ENCODE results near the gene SLC66A1.

Gene SLC66A1

DNA sequence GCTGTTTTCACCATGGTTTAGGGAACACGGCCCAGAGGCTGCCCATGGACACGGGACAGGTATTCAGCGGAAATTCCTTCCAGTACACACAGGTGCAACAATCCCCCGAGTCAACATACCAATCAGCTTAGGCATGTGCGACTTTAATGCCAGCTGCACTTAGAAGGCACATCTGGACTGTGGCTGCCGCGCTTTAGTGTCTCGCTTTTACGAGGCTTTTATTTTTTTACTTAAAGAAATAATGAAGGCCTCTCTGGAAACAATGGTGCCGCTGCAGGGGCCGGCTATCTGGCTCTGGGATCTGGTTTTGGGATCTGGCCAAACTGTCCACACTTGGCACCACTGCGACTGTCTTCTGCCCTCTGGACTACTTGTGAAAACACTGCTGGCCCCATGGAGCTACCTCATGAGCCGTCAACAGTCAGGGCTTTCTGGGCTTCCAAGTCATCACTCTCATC is 55.5 kb downstream of the SLC66A1 start:
- no peak overlapping the region for H3K4me3 ChIP-seq (ENCODE audit: low read length)
- H2AFZ ChIP-seq (ENCODE audit: low read length) = no peak overlapping the region
- no peaks in the 10 kb centered on the region for H3K27me3 ChIP-seq (replicated peaks; ENCODE audit: insufficient read depth, low read length)
- no peak overlapping the region for H3K9ac ChIP-seq (ENCODE audit: low read length)
- no peak overlapping the region for H3K27ac ChIP-seq (ENCODE audit: low read length)
- no peaks in the 10 kb centered on the region for H3K9me3 ChIP-seq (replicated peaks; ENCODE audit: insufficient read depth, low read length)
- 0 out of 2 replicates have a peak, but pooled peaks cover 2% of the 10 kb centered on the region for H4K20me1 ChIP-seq (ENCODE audit: insufficient read depth, low read length)
- no peak for DNase-seq
- H3K9me2 ChIP-seq (replicated peaks; ENCODE audit: insufficient read depth, low read length) = no peaks in the 10 kb centered on the region
- H3K4me2 ChIP-seq (ENCODE audit: low read depth, low read length) = no peak overlapping the region
- no peaks in the 10 kb centered on the region for H3K36me3 ChIP-seq (replicated peaks; ENCODE audit: insufficient read depth, low read length)
- H3F3A ChIP-seq (ENCODE audit: insufficient read depth, low read length) = no peaks in the 10 kb centered on the region
- H3K79me2 ChIP-seq (ENCODE audit: low read length) = peaks cover 14% of the 10 kb centered on the region; the same call in 1 of the 2 replicates
- no peaks in the 10 kb centered on the region for H3K4me1 ChIP-seq (ENCODE audit: low read length)
- TF ChIP-seq EZH2 (optimal IDR thresholded peaks at IDR 0.05; ENCODE audit: low read depth, low read length) (no peak), EZH2phosphoT487 (IDR thresholded peaks at IDR 0.05; ENCODE audit: low read length) (no peak)
- TF ChIP-seq, protein P1, sequence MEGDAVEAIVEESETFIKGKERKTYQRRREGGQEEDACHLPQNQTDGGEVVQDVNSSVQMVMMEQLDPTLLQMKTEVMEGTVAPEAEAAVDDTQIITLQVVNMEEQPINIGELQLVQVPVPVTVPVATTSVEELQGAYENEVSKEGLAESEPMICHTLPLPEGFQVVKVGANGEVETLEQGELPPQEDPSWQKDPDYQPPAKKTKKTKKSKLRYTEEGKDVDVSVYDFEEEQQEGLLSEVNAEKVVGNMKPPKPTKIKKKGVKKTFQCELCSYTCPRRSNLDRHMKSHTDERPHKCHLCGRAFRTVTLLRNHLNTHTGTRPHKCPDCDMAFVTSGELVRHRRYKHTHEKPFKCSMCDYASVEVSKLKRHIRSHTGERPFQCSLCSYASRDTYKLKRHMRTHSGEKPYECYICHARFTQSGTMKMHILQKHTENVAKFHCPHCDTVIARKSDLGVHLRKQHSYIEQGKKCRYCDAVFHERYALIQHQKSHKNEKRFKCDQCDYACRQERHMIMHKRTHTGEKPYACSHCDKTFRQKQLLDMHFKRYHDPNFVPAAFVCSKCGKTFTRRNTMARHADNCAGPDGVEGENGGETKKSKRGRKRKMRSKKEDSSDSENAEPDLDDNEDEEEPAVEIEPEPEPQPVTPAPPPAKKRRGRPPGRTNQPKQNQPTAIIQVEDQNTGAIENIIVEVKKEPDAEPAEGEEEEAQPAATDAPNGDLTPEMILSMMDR (IDR thresholded peaks at IDR 0.05; ENCODE audit: low read length) = no peak

GRCh38 chr1:19368050-19368449 is 55.9 kb downstream of the SLC66A1 start:
- Histone ChIP-seq H3F3A (ENCODE audit: insufficient read depth, low read length) (no peaks in the 10 kb centered on the region), H3K4me3 (ENCODE audit: low read length) (no peak overlapping the region), H3K4me1 (ENCODE audit: low read length) (no peaks in the 10 kb centered on the region), H3K9ac (ENCODE audit: low read length) (no peak overlapping the region), H3K36me3 (replicated peaks; ENCODE audit: insufficient read depth, low read length) (no peaks in the 10 kb centered on the region), H3K79me2 (ENCODE audit: low read length) (peaks cover 14% of the 10 kb centered on the region; the same call in 1 of the 2 replicates), H3K27ac (ENCODE audit: low read length) (no peak overlapping the region), H3K4me2 (ENCODE audit: low read depth, low read length) (no peak overlapping the region), H2AFZ (ENCODE audit: low read length) (no peak overlapping the region), H3K9me2 (replicated peaks; ENCODE audit: insufficient read depth, low read length) (no peaks in the 10 kb centered on the region), H4K20me1 (ENCODE audit: insufficient read depth, low read length) (0 out of 2 replicates have a peak, but pooled peaks cover 2% of the 10 kb centered on the region), H3K27me3 (replicated peaks; ENCODE audit: insufficient read depth, low read length) (no peaks in the 10 kb centered on the region), H3K9me3 (replicated peaks; ENCODE audit: insufficient read depth, low read length) (no peaks in the 10 kb centered on the region)
- no peak for TF ChIP-seq EZH2 (optimal IDR thresholded peaks at IDR 0.05; ENCODE audit: low read depth, low read length)
- TF ChIP-seq, protein P1 (IDR thresholded peaks at IDR 0.05; ENCODE audit: low read length) = no peak
- no peak for TF ChIP-seq EZH2phosphoT487 (IDR thresholded peaks at IDR 0.05; ENCODE audit: low read length)
- no peak for DNase-seq

DNA sequence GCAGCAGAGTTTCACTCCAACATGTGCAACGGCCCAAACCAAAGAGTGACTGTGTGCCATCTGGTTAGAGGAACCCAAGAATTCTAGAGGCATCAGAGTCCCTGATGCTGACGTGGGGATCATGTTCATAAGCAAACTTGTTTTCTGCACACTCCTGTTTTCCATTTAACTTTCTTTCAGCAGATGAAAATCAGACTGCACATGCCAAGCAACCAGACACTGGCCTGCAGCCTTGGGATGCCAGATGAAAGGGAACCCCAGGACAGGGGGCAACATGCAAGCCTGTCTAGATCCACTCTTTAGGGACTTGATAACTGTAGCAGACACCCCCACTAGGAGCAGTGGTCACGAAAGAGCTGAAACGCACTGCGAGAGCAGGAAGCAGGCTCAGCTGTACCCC is 56.8 kb downstream of the SLC66A1 start:
- Histone ChIP-seq H4K20me1 (ENCODE audit: insufficient read depth, low read length) (0 out of 2 replicates have a peak, but pooled peaks cover 2% of the 10 kb centered on the region), H3F3A (ENCODE audit: insufficient read depth, low read length) (no peaks in the 10 kb centered on the region), H3K36me3 (replicated peaks; ENCODE audit: insufficient read depth, low read length) (no peaks in the 10 kb centered on the region), H3K4me3 (ENCODE audit: low read length) (no peak overlapping the region), H3K27me3 (replicated peaks; ENCODE audit: insufficient read depth, low read length) (no peaks in the 10 kb centered on the region), H3K79me2 (ENCODE audit: low read length) (peaks cover 14% of the 10 kb centered on the region; the same call in 1 of the 2 replicates), H2AFZ (ENCODE audit: low read length) (no peak overlapping the region), H3K4me2 (ENCODE audit: low read depth, low read length) (no peak overlapping the region), H3K9me2 (replicated peaks; ENCODE audit: insufficient read depth, low read length) (no peaks in the 10 kb centered on the region), H3K4me1 (ENCODE audit: low read length) (no peaks in the 10 kb centered on the region), H3K27ac (ENCODE audit: low read length) (no peak overlapping the region), H3K9me3 (replicated peaks; ENCODE audit: insufficient read depth, low read length) (no peaks in the 10 kb centered on the region), H3K9ac (ENCODE audit: low read length) (no peak overlapping the region)
- TF ChIP-seq EZH2 (optimal IDR thresholded peaks at IDR 0.05; ENCODE audit: low read depth, low read length) (no peak), EZH2phosphoT487 (IDR thresholded peaks at IDR 0.05; ENCODE audit: low read length) (no peak)
- TF ChIP-seq, protein P1 (IDR thresholded peaks at IDR 0.05; ENCODE audit: low read length) = no peak
- no peak for DNase-seq

All from MM.1S (cell line).